ENCODE measurements around the gene GTSE1.

Gene GTSE1

GRCh38 chr22:46367707-46368191 lies 71.1 kb downstream of the GTSE1 start:
- peak; percentile 75 for TF ChIP-seq CTCF (conservative IDR thresholded peaks at IDR 0.05; ENCODE audit: low read length)
- peak; percentile 36 for DNase-seq (ENCODE audit: low read depth)
- no peak overlapping the region for H3K4me3 ChIP-seq (ENCODE audit: low read length)

GRCh38 chr22:46368422-46368821 lies 71.8 kb downstream of the GTSE1 start:
- DNase-seq (ENCODE audit: low read depth): no peak
- no peak overlapping the region for H3K4me3 ChIP-seq (ENCODE audit: low read length)
- TF ChIP-seq CTCF (conservative IDR thresholded peaks at IDR 0.05; ENCODE audit: low read length): no peak

- no peak overlapping the region for H3K4me3 ChIP-seq (ENCODE audit: low read length)
- no peak for TF ChIP-seq CTCF (conservative IDR thresholded peaks at IDR 0.05; ENCODE audit: low read length)
- no peak for DNase-seq (ENCODE audit: low read depth)
Measured at GRCh38 chr22:46368871-46369715, 72.4 kb downstream of the GTSE1 start.

- TF ChIP-seq CTCF (conservative IDR thresholded peaks at IDR 0.05; ENCODE audit: low read length): no peak
- no peak for DNase-seq (ENCODE audit: low read depth)
- no peak overlapping the region for H3K4me3 ChIP-seq (ENCODE audit: low read length)
Measured at GRCh38 chr22:46369716-46370583, 73.3 kb downstream of the GTSE1 start.

- TF ChIP-seq CTCF (conservative IDR thresholded peaks at IDR 0.05; ENCODE audit: low read length): no peak
- H3K4me3 ChIP-seq (ENCODE audit: low read length): no peak overlapping the region
- DNase-seq (ENCODE audit: low read depth): no peak
Measured at GRCh38 chr22:46370584-46371291, 74.1 kb downstream of the GTSE1 start.

- no peak for TF ChIP-seq CTCF (conservative IDR thresholded peaks at IDR 0.05; ENCODE audit: low read length)
- H3K4me3 ChIP-seq (ENCODE audit: low read length): no peak overlapping the region
- no peak for DNase-seq (ENCODE audit: low read depth)
Measured at GRCh38 chr22:46371623-46372226, 75.1 kb downstream of the GTSE1 start.
